Measurements from ENCODE around the gene BTN1A1.

GRCh38 chr6:26519359-26519758, 19.3 kb downstream of the BTN1A1 start:
- TF ChIP-seq, protein P1, sequence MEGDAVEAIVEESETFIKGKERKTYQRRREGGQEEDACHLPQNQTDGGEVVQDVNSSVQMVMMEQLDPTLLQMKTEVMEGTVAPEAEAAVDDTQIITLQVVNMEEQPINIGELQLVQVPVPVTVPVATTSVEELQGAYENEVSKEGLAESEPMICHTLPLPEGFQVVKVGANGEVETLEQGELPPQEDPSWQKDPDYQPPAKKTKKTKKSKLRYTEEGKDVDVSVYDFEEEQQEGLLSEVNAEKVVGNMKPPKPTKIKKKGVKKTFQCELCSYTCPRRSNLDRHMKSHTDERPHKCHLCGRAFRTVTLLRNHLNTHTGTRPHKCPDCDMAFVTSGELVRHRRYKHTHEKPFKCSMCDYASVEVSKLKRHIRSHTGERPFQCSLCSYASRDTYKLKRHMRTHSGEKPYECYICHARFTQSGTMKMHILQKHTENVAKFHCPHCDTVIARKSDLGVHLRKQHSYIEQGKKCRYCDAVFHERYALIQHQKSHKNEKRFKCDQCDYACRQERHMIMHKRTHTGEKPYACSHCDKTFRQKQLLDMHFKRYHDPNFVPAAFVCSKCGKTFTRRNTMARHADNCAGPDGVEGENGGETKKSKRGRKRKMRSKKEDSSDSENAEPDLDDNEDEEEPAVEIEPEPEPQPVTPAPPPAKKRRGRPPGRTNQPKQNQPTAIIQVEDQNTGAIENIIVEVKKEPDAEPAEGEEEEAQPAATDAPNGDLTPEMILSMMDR (IDR thresholded peaks at IDR 0.05; ENCODE audit: low read depth, low read length, poor library complexity, severe bottlenecking): no peak
- no peak for TF ChIP-seq EZH2phosphoT487 (IDR thresholded peaks at IDR 0.05; ENCODE audit: borderline replicate concordance, low read length)

Measured in DOHH2 (cell line).